Measurements from ENCODE around the gene SMDT1. TPM values are rescaled to one million over a fixed set of nuclear protein-coding genes. Genes with fewer than 3 reads are reported as not detected.
A peak's percentile ranks its signal among the peaks of the same experiment; 100 is the strongest.
"Not testable (repeated sequence)": the region's sequence is repeated elsewhere in the genome, so short reads cannot be mapped to it uniquely, and the experiment has no call there.

Gene SMDT1
- total RNA-seq, 1 experiment from 2014 or later, result 31.8 TPM

DNA sequence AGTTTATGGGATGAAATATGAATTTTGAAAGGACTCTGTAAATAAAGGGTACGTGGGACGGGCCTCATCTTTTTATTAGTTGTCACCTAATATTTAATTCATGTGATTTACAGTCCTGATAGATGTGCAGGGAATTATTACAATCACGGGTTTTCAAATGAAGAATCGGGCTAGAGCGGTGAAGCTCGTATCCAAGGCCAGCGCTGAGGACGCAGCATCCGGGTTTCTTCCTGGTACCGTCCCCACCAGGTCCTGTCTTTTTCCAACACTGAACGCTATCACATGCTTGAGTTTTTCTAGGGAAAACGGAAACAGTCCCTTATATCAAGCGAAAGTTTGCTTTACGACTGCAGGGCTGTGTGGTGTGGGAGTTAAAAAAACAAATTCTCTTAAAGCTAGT, 787 bp downstream of the SMDT1 start:
- Histone ChIP-seq H3K27me3 (no peaks in the 10 kb centered on the region), H3K9me3 (no peaks in the 10 kb centered on the region), H3K4me3 (peak overlapping the region; percentile 74), H3K36me3 (peaks cover 26% of the 10 kb centered on the region)
- no peak for DNase-seq

DNA sequence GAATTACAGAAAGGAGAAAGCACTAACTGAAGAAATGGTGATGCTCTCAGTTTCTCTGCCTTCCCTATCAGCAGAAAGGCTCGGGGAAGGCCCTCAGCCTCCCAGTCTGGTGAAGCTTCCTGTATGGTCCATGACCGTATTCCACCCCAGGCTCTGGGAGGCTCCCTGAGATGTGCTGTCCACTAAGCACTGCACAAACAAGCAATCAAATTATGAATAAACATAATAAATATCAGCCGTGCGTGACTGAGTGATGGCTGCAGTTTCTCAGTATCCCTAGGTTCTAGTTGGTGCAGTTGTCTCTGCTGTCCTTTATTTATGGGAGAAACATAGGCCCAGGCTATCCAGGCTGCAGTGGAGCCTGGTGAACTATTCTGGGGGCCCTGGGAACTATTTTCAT, 3.6 kb downstream of the SMDT1 start:
- DNase-seq, result no peak
- Histone ChIP-seq H3K4me3 (no peak overlapping the region), H3K36me3 (peaks cover 43% of the 10 kb centered on the region), H3K9me3 (no peaks in the 10 kb centered on the region), H3K27me3 (no peaks in the 10 kb centered on the region)

DNA sequence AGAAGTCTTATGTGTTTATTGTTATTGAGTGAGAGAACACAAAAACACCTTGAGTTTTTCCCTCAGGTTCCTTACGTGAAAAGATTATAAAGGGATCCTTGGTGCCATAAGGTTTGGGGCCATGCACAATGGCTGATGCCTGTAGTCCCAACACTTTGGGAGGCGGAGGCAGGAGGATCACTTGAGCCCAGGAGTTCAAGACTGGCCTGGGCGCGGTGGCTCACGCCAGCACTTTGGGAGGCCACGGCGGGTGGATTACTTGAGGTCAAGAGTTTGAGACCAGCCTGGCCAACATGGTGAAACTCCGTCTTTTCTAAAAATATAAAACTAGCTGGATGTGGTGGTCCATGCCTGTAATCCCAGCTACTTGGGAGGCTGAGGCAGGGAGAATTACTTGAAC, 5.4 kb downstream of the SMDT1 start:
- Histone ChIP-seq H3K9me3 (no peaks in the 10 kb centered on the region), H3K4me3 (no peak overlapping the region), H3K27me3 (no peaks in the 10 kb centered on the region), H3K36me3 (peaks cover 54% of the 10 kb centered on the region)
- no peak for DNase-seq

DNA sequence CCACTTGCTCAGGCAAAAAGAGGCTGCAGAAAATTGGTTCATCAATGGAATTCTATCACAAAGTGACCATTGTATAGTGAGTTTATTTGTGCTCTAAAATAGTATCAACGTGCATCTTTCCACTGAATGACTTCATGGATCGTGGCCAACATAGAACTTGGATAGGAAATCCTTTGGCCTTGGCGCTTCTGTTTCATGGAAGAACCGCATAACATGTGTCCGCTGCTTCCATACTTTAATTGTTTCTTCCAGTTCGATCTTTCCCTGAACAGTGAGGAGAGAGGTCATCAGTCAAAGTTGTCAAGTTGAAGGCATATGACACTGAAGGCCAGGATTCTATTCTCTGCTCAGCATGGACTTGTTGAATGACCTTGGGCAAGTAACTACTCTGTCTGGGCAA, 6.6 kb downstream of the SMDT1 start:
- DNase-seq, result no peak

DNA sequence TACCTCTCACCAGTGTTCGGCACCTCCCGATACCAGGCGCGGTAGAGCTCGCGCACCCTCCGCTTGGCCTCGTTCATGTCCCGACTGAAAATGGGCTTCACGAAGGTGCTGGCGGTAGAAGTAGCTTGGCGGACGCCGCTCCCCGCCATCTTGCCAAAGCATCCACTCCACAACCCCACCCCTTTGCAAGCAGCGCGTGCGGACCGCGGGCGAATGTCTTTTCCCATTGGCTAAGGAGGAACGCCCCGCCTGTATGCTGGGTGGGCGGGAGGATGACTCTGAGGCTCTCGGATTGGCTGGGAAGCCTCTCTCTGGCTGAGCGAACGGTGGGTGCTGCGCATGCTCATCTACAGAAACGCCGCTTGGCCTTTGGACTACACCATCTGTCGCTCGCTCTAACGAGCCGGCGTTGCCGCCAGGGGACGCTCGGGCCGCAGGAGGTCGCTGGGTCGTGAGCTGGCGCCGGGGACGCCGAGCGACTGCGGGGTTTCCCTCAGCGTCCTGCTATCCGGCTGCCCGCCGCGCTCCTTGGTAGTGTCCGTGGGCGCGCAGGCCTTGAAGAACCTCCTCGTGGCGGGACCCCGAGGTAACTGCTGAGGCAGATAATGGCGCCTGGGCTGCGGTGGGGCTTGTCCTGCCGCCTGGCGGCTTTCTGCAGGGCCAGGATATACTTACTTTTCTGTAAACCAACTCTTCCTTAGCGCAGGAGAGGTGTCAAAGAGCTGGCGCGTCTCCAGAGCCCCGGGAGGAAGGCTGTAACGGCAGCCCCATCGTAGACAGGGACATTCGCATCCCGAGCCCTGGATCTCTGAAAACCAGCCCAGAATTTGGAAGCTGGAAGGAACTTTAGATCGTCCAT, 11.3 kb downstream of the SMDT1 start, which contains the start of gene NDUFA6:
NDUFA6 (minus strand) TSS at position 177 of the 859 bp plus-strand sequence; CDS start at position 149, 28 bp downstream.
- peak within 1 kb of the TSS; percentile 75 for H3K4me3 ChIP-seq
- peaks cover 23% of the 10 kb centered on the region for H3K36me3 ChIP-seq
- H3K9me3 ChIP-seq, result no peaks in the 10 kb centered on the region
- peak; percentile 98 for DNase-seq
- no peaks in the 10 kb centered on the region for H3K27me3 ChIP-seq

More for the DNA sequence above, 6.6 kb downstream of the SMDT1 start:
- no peaks in the 10 kb centered on the region for H3K27me3 ChIP-seq
- peaks cover 54% of the 10 kb centered on the region for H3K36me3 ChIP-seq
- no peaks in the 10 kb centered on the region for H3K9me3 ChIP-seq
- H3K4me3 ChIP-seq, result no peak overlapping the region

DNA sequence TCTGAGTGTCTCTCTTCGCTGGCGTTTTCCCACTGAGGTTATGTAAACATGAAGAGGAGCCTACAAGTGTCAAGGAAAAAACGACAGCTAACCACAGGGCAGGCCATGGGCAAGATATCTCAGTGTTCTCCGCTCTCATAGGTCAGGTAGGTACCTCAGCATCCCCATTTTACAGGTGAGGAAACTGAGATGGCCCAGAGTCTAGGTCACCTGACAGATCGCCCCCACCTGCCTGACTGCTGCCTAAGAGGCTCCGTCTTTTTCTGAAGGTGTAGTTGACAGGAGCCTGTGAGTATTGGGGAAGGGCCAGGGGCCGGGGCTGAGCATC, 11.9 kb downstream of the SMDT1 start:
- H3K27me3 ChIP-seq, result no peaks in the 10 kb centered on the region

DNA sequence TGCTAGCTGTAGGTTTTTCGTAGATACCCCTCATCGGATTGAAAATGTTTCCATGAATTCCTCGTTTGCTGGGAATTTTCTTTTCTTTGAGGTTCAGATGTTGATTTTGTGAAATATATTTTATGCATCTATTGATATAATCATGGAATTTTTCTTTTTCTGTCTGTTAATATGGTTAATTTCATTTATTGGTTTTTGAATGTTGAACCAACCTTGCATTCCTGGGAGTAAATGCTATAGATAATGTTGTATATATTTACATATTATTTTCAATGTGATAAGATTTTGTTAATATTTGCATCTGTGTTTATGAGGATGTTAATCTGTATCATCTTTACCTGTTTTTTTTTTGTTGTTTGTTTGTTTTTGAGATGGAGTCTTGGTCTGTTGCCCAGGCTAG, 21.7 kb downstream of the SMDT1 start:
- Histone ChIP-seq H3K9me3 (peaks cover 22% of the 10 kb centered on the region), H3K4me3 (no peak overlapping the region), H3K27me3 (no peaks in the 10 kb centered on the region), H3K36me3 (no peaks in the 10 kb centered on the region)
- no peak for DNase-seq

More for the DNA sequence above, 11.9 kb downstream of the SMDT1 start:
- Histone ChIP-seq H3K9me3 (no peaks in the 10 kb centered on the region), H3K36me3 (peaks cover 17% of the 10 kb centered on the region), H3K4me3 (peak overlapping the region; percentile 75)
- DNase-seq, result no peak

DNA sequence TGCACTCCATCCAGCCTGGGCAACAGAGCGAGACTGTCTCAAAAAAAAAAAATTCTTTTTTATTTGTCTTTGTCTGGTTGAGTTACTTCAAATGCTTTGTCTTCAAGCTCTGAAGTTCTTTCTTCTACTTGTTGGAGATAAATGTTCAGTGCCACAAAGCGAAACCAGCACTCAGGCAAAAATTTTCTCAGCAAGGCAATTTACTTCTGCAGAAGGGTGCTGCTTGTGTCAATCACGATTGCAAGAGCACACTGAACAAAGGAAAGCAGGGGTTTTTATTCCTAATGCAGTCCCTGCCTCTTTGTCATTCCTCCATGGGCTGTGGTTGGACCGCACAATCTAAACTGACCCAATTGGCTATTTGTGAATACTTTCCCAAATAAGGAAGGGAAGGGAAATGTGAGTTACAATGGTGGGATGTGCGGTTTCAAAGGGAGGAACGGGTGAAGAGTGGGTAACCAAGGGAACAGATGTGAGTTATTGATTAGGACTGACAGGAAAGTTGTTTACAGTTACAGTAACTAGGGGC, 24.9 kb downstream of the SMDT1 start:
- H3K9me3 ChIP-seq, result peaks cover 19% of the 10 kb centered on the region
- H3K27me3 ChIP-seq, DNase-seq, H3K36me3 ChIP-seq, H3K4me3 ChIP-seq: not testable (repeated sequence)

DNA sequence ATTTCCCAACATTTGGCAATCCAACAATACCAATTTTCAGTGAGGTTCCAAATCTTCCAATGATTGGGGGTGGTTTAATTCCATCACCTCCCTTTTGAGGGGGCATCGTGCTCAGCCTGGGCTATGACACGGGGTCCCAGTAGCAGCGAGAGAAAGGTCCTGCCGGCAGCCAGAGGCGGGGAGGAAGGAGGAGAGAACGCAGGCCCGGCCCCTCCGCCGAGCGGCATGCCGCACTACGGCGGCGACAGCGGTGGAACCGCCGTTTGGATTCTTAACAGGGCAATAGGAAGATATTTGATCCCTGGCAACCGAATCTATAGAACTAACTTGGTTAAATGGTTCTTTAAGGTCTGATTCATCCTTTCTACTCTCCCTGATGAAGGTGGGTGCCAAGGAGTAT, 29.3 kb downstream of the SMDT1 start:
- Histone ChIP-seq H3K4me3 (no peak overlapping the region), H3K9me3 (peaks cover 3% of the 10 kb centered on the region), H3K36me3 (no peaks in the 10 kb centered on the region), H3K27me3 (no peaks in the 10 kb centered on the region; the same call in 1 of the 2 replicates)
- no peak for DNase-seq

DNA sequence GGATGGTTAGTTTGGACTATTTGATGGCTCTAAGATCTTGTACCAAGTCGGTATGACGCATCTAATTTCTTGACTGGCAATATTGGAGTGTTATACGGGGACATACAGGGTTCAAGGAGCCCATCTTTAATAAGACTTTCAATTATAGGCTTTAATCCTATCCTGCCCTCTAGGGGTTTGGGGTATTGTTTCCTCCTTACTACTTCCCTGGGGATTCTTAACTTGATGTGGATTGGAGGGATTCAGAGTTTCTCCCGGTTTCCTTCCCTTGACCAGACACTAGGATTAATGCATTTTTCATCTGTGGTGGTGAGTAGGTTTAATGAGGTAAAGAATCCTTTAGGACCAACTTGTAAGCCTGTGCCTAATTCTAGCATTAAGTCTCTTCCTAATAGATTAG, 32.3 kb downstream of the SMDT1 start:
- no peak for DNase-seq
- no peak overlapping the region for H3K4me3 ChIP-seq
- H3K27me3 ChIP-seq, result no peaks in the 10 kb centered on the region; the same call in 1 of the 2 replicates
- 0 out of 2 replicates have a peak, but pooled peaks cover 4% of the 10 kb centered on the region for H3K9me3 ChIP-seq
- no peaks in the 10 kb centered on the region for H3K36me3 ChIP-seq

DNA sequence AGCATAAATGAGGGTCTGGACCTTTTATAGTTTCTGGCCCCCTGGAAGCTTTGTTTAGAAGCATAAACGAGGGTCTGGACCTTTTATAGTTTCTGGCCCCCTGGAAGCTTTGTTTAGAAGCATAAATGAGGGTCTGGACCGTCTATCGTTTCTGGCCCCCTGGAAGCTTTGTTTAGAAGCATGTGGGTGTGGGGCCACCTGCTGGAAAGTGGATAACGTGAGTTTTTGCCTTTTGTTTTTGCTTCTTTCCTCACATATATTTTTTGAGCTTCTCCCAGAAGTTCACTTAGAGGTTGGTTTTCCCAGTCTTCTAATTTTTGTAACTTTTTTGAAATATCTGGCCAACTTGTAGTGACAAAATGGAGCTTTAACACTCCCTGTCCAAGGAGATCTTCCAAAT, 33.3 kb downstream of the SMDT1 start:
- not testable (repeated sequence) for H3K4me3 ChIP-seq, H3K27me3 ChIP-seq, H3K9me3 ChIP-seq, H3K36me3 ChIP-seq, DNase-seq

DNA sequence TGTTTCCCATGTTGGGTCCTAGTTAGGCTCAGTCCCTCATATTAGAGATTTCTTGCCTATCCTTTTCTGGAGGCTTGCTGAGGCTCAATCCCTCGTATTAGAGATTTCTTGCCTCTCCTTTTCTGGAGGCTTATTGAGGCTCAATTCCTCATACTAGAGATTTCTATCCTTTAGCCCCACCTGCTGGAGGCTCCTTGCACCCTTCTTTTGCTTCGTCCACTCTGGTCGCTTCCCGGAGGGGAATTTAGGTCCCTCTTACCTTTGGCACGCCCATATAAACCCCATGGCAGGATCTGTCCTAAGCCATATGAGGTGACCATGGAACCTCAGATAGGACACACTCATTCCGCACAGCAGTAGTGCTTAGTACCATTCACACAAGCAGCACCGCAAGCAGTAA, 35.2 kb downstream of the SMDT1 start:
- no peak for DNase-seq
- H3K9me3 ChIP-seq, result 0 out of 2 replicates have a peak, but pooled peaks cover 4% of the 10 kb centered on the region
- H3K36me3 ChIP-seq, result no peaks in the 10 kb centered on the region
- no peaks in the 10 kb centered on the region; the same call in 1 of the 2 replicates for H3K27me3 ChIP-seq
- H3K4me3 ChIP-seq, result no peak overlapping the region

DNA sequence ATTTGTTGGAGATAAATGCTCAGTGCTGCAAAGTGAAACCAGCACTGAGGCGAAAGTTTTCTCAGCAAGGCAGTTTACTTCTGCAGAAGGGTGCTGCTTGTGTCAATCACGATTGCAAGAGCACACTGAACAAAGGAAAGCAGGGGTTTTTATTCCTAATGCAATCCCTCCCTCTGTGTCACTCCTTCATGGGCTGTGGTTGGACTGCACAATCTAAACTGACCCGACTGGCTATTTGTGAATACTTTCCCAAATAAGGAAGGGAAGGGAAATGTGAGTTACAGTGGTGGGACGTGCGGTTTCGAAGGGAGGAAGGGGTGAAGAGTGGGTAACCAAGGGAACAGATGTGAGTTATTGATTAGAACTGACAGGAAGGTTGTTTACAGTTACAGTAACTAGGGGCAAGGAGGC, 35.9 kb downstream of the SMDT1 start:
- DNase-seq, H3K27me3 ChIP-seq: not testable (repeated sequence)

DNA sequence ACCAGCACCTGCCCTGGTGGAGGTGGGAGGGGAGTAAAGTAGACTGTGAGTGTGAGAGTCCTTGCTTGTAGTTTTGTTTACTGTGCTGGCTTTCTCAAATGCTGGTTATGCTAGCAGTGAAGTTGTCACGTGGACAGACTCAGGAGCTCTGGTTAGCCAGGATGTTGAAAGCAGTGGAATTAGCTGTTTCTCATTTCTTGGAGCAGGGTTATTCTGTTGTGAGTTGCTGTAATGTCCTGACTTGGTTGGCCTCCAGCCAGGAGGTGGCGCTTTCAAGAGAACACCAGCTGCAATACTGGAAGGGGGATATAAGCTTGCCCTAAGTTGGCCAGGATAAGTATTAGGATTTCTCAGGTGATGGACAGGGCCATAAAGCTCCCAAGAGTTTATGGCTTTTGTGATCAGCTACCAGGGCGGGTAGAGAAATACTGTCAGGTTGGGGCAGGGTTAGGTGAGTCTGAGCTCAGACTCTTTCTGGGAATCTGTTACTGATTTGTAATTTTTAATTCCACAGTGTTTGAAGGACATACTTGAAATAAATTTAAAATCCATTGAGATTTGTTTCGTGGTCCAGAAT, 37.4 kb downstream of the SMDT1 start:
- no peak for DNase-seq
- 0 out of 2 replicates have a peak, but pooled peaks cover 4% of the 10 kb centered on the region for H3K9me3 ChIP-seq

More for the DNA sequence above, 35.9 kb downstream of the SMDT1 start:
- H3K36me3 ChIP-seq, H3K4me3 ChIP-seq, H3K9me3 ChIP-seq: not testable (repeated sequence)

DNA sequence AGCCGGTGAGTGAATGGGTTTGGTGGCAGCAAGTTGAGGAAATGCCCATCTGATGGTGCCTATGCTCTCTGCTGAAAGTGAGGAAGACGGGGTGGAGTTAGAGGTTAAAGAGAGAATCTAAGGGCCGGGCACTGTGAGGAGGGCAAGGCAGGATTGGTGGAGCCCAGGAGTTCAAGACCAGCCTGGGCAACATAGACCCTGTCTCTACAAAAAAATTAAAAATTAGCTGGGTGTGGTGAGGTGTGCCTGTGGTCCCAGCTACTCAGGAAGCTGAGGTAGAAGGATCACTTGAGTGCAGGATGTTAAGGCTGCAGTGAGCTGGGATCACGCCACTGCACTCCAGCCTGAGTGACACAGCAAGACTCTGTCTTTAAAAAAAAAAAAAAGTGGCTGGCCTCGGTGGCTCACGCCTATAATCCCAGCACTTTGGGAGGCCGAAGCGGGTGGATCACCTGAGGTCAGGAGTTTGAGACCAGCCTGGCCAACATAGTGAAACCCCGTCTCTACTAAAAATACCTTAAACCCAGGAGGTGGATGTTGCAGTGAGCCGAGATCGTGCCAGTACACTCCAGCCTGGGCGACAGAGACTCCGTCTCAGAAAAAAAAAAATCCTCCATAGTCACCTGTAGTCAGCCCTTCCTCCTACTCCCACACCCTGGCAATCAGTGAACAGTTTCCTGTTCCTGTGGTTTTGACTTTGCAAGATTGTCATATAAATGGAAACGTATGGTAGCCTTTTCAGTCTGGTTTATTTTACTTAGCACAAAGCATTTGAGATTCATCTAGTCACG, 40.9 kb downstream of the SMDT1 start:
- not testable (repeated sequence) for H3K4me3 ChIP-seq, DNase-seq, H3K9me3 ChIP-seq, H3K36me3 ChIP-seq, H3K27me3 ChIP-seq

More for the DNA sequence above, 37.4 kb downstream of the SMDT1 start:
- Histone ChIP-seq H3K27me3 (no peaks in the 10 kb centered on the region), H3K4me3 (no peak overlapping the region), H3K36me3 (no peaks in the 10 kb centered on the region)

DNA sequence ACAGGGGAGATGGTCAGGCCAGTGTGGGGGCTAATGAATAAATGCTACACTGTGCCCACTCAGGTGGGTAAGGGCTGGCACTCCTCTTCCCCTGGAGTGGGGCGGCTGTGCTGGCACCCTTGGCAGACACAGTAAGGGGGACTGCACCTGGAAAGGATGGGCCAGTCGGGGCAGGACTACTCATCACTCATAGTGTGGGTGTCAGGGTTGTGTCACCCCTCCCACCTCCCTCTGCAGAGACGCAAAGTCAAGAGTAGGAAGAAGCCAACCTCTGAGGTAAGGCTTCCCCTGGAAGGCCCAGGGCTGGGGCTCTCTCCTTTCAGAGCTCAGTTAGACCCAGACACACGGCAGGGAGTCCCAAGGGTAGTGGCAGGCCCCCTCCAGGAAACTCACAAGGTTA, 44.0 kb downstream of the SMDT1 start:
- H3K9me3 ChIP-seq, H3K4me3 ChIP-seq, DNase-seq, H3K36me3 ChIP-seq, H3K27me3 ChIP-seq: not testable (repeated sequence)

DNA sequence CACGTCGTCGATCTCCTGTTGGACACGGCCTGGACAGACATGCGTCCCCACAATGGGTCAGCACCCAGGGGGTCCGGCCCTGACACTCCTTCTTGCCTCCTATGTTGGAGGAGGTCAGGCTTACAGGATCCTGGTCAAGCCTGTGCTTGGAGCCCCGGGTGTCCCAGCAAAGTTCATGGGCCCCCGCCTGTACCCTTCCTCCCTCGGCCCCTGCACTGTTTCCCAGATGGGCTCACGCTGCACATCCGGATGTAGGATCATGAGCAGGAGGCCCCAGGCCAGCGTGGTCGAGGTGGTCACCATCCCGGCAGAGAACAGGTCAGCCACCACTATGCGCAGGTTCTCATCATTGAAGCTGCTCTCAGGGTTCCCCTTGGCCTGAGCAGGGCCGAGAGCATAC, 48.1 kb downstream of the SMDT1 start:
- DNase-seq, result no peak
- Histone ChIP-seq H3K36me3 (no peaks in the 10 kb centered on the region), H3K27me3 (no peaks in the 10 kb centered on the region), H3K9me3 (peaks cover 2% of the 10 kb centered on the region; the same call in 1 of the 2 replicates), H3K4me3 (no peak overlapping the region)

All from MG63 (cell line).